Nephron progenitor cell (in vitro differentiated cells): ENCODE data around the gene KIF26B.

Experiments
- DNase-seq: peaks from one replicate; pipeline ENCODE4 v3.0.0; 2021
- H3K27ac Mint-ChIP-seq: 2 replicates; pipeline ENCODE4 v1.8.0; 2021; ENCODE audit warnings: mild to moderate bottlenecking, moderate library complexity, mixed read lengths
- H3K27me3 Mint-ChIP-seq: 2 replicates; pipeline ENCODE4 v1.8.0; 2021; ENCODE audit warnings: mild to moderate bottlenecking, low read depth, mixed read lengths; ENCODE audit not compliant: poor library complexity
- H3K36me3 Mint-ChIP-seq: 2 replicates; pipeline ENCODE4 v1.8.0; 2021; ENCODE audit warnings: low read depth, mixed read lengths
- H3K4me1 Mint-ChIP-seq: 2 replicates; pipeline ENCODE4 v1.8.0; 2021; ENCODE audit warnings: mixed read lengths
- H3K4me3 Mint-ChIP-seq: 2 replicates; pipeline ENCODE4 v1.8.0; 2021; ENCODE audit warnings: mild to moderate bottlenecking, moderate library complexity, mixed read lengths
- H3K9me3 Mint-ChIP-seq: 2 replicates; pipeline ENCODE4 v1.8.0; 2021; ENCODE audit warnings: mild to moderate bottlenecking, moderate library complexity, mixed read lengths
- TF ChIP-seq, protein P1 (sequence below): fragments of 200-600 bp; sonication (generic); IDR thresholded peaks from 2 replicates; pipeline ENCODE4 v1.5.0; 2021; ENCODE audit warnings: antibody characterized with exemption

The KIF26B gene

DNA sequence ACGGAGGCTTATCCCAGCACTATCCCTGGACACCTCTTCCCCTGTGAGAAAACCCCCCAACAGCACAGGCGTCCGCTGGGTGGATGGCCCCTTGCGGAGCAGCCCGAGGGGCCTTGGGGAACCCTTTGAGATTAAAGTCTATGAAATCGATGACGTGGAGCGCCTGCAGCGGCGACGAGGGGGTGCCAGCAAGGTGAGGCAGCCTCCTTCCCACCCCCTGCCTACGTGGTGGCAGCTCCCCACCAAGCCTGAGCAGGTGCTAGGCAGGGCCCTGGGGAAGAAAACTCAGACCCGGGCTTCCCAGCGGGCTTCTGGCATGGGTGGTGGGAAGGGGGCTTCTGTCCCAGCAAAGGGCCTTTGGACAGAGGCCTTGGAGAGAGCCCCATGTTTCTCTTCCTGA lies 543.3 kb downstream of the KIF26B start:
- TF ChIP-seq, protein P1, sequence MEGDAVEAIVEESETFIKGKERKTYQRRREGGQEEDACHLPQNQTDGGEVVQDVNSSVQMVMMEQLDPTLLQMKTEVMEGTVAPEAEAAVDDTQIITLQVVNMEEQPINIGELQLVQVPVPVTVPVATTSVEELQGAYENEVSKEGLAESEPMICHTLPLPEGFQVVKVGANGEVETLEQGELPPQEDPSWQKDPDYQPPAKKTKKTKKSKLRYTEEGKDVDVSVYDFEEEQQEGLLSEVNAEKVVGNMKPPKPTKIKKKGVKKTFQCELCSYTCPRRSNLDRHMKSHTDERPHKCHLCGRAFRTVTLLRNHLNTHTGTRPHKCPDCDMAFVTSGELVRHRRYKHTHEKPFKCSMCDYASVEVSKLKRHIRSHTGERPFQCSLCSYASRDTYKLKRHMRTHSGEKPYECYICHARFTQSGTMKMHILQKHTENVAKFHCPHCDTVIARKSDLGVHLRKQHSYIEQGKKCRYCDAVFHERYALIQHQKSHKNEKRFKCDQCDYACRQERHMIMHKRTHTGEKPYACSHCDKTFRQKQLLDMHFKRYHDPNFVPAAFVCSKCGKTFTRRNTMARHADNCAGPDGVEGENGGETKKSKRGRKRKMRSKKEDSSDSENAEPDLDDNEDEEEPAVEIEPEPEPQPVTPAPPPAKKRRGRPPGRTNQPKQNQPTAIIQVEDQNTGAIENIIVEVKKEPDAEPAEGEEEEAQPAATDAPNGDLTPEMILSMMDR = no peak
- peaks cover 79% of the 10 kb centered on the region for H3K36me3 Mint-ChIP-seq
- no peak overlapping the region for H3K27ac Mint-ChIP-seq
- H3K9me3 Mint-ChIP-seq = no peaks in the 10 kb centered on the region
- no peak for DNase-seq
- H3K4me1 Mint-ChIP-seq = peaks cover 13% of the 10 kb centered on the region
- peaks cover 4% of the 10 kb centered on the region for H3K27me3 Mint-ChIP-seq
- H3K4me3 Mint-ChIP-seq = no peak overlapping the region

DNA sequence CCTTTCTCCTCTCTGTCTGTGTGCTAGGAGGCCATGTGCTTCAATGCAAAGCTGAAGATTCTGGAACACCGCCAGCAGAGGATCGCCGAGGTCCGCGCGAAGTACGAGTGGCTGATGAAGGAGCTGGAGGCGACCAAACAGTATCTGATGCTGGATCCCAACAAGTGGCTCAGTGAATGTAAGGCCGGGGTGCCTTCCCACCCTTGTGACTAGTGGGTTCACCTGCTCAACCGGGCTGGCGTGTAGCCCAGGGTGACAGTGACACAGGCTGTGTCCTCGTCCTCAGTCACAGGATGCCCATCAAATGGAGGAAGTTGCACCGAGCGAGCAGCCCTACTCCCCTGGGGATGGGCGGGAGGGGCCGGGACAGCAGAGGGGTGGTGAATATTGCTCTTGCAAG lies 544.1 kb downstream of the KIF26B start:
- no peak overlapping the region for H3K4me3 Mint-ChIP-seq
- H3K27ac Mint-ChIP-seq = no peak overlapping the region
- TF ChIP-seq, protein P1 = no peak
- H3K27me3 Mint-ChIP-seq = peaks cover 4% of the 10 kb centered on the region
- peaks cover 78% of the 10 kb centered on the region for H3K36me3 Mint-ChIP-seq
- DNase-seq = no peak
- H3K4me1 Mint-ChIP-seq = peaks cover 6% of the 10 kb centered on the region
- H3K9me3 Mint-ChIP-seq = no peaks in the 10 kb centered on the region

DNA sequence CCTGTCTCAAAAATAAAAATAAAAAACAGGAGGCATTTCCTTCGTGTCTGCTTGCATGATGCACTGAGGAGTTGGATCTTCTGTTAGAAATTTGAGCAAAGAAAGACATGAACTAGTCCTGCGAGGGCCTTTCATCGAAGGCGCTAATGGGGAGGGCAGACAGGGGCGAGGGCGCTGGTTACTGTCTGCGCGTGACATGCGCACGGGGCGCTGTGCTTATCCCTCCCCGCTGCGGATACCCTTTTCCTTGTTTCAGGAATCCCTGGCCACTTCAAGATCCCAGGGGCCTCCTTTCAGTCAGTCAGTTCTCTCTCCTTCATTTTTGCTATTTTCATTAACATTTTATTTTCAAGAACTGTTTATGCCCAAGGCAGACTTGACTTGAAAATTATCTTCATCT lies 545.8 kb downstream of the KIF26B start:
- Mint-ChIP-seq H3K4me3 (no peak overlapping the region), H3K27ac (no peak overlapping the region), H3K27me3 (peaks cover 4% of the 10 kb centered on the region), H3K9me3 (no peaks in the 10 kb centered on the region), H3K36me3 (peaks cover 82% of the 10 kb centered on the region), H3K4me1 (no peaks in the 10 kb centered on the region)
- no peak for DNase-seq
- TF ChIP-seq, protein P1 = no peak

DNA sequence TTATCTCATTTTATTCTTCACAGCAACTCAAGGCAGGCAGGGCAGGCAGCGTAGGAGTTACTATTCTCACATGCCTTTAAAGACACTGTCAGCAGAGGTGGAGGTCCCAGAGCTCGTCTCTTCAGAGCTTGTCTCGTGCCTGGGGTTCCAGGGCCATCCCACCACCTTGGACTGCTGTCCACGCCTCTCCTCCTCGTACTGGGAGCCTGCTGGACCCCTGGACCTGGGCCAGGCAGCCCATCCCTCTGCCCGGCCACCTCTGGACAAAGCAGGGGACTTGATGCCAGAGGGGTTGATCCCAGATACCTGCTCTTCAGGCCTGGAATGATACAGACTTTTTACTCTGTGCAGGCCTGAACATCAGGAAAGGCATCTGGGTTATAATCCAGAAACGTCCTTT lies 546.8 kb downstream of the KIF26B start:
- Mint-ChIP-seq H3K27ac (no peak overlapping the region), H3K36me3 (peaks cover 76% of the 10 kb centered on the region), H3K9me3 (no peaks in the 10 kb centered on the region), H3K4me1 (no peaks in the 10 kb centered on the region), H3K4me3 (no peak overlapping the region), H3K27me3 (peaks cover 4% of the 10 kb centered on the region)
- TF ChIP-seq, protein P1 = no peak
- no peak for DNase-seq

DNA sequence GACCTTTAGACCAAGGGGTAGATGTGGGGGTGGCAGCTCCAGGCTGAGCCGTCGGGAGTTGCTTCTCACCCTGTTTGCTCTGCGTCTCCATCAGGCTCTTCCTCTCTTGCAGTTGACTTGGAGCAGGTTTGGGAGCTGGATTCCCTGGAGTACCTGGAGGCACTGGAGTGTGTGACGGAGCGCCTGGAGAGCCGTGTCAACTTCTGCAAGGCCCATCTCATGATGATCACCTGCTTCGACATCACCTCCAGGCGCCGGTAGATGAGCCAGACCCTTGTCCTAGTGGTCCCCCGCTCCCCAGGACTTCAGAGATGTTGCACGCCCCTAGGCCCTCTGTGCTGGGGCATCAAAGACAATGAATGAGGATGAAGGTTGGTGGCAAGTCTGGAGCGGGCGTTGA lies 547.6 kb downstream of the KIF26B start:
- Mint-ChIP-seq H3K9me3 (no peaks in the 10 kb centered on the region), H3K27ac (no peak overlapping the region), H3K4me3 (no peak overlapping the region), H3K36me3 (peaks cover 75% of the 10 kb centered on the region), H3K4me1 (no peaks in the 10 kb centered on the region), H3K27me3 (peaks cover 4% of the 10 kb centered on the region)
- DNase-seq = no peak
- TF ChIP-seq, protein P1 = no peak

DNA sequence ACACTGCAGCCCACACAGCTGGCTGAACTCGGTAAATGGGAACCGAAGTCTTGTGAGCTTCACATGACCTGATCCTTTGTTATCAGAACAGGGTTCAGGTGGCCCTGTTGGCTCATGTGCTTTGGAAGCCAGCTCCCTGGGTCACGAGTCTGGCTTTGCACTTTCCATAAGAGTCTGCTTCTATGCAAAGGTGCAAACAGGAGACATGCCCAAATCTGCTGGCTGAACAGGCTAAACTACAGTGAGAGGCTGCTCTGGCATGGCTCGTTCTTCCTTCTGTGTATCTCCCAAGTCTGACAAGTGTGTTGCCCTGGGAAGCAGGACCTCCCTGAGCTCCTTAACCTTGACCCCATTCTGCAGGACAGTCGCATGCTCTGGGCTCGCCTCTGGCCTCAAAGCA lies 549.6 kb downstream of the KIF26B start:
- no peak for DNase-seq
- peaks cover 4% of the 10 kb centered on the region for H3K27me3 Mint-ChIP-seq
- no peaks in the 10 kb centered on the region for H3K9me3 Mint-ChIP-seq
- H3K4me3 Mint-ChIP-seq = no peak overlapping the region
- H3K27ac Mint-ChIP-seq = no peak overlapping the region
- TF ChIP-seq, protein P1 = no peak
- peaks cover 66% of the 10 kb centered on the region for H3K36me3 Mint-ChIP-seq
- peaks cover 4% of the 10 kb centered on the region for H3K4me1 Mint-ChIP-seq
